IMR-90 (cell line): ENCODE results near the gene AKR1D1. TPM values are rescaled to one million over a fixed set of nuclear protein-coding genes. Genes with fewer than 3 reads are reported as not detected.

Source experiments
- ATAC-seq: fragments of 200-7000 bp; cut with Tn5 transposase; 2 replicates; pipeline ENCODE4 v1.9.1; 2020; ENCODE audit warnings: low read depth, mild to moderate bottlenecking, moderate library complexity
- BruUV-seq: library from RNA; stranded (reverse); fragments of 400-500 nt; replicated peaks from 2 replicates; lab custom pipeline; 2021; lab: Mats Ljungman, UMichigan
- CTCF ChIA-PET: fragments of 300-600 bp; formaldehyde crosslinking; extraction: SDS; loops from one replicate; lab custom pipeline; 2021; ENCODE audit warnings: antibody characterized with exemption; lab: Yijun Ruan, JAX
- POLR2A ChIA-PET: fragments of 300-600 bp; sonication (Branson Sonifier 250); formaldehyde crosslinking; loops from one replicate; lab custom pipeline; 2022; ENCODE audit warnings: antibody characterized with exemption; ENCODE audit not compliant: unreplicated experiment; lab: Charles Lee
- DNase-seq: peaks from one replicate; pipeline ENCODE4 v3.0.0; 2013
- H2AFZ ChIP-seq: replicated peaks from 2 replicates; pipeline ENCODE3; 2013; ENCODE audit warnings: low read length, mild to moderate bottlenecking; ENCODE audit not compliant: poor library complexity
- H2AK5ac ChIP-seq: 2 replicates; pipeline ENCODE4 v1.6.1; 2013; ENCODE audit warnings: low read depth, low read length, inconsistent platforms
- H2AK9ac ChIP-seq: replicated peaks from 2 replicates; pipeline ENCODE3; 2013; ENCODE audit warnings: mild to moderate bottlenecking, low read depth, low read length, moderate library complexity; ENCODE audit not compliant: poor library complexity
- H2BK120ac ChIP-seq: 2 replicates; pipeline ENCODE4 v1.6.1; 2013; ENCODE audit warnings: low read depth, low read length, inconsistent platforms
- H2BK15ac ChIP-seq: 3 replicates; pipeline ENCODE4 v1.6.1; 2013; ENCODE audit warnings: low read depth, low read length, inconsistent platforms
- H2BK20ac ChIP-seq: 2 replicates; pipeline ENCODE4 v1.6.1; 2013; ENCODE audit warnings: low read depth, mild to moderate bottlenecking, inconsistent platforms, low read length, moderate library complexity
- H2BK5ac ChIP-seq: 2 replicates; pipeline ENCODE4 v1.6.1; 2013; ENCODE audit warnings: mild to moderate bottlenecking, low read depth, low read length, inconsistent platforms; ENCODE audit not compliant: poor library complexity, severe bottlenecking
- H3K14ac ChIP-seq: replicated peaks from 2 replicates; pipeline ENCODE4 v1.6.1; 2013; ENCODE audit warnings: low read depth, low read length, inconsistent platforms
- H3K18ac ChIP-seq: 2 replicates; pipeline ENCODE4 v1.6.1; 2013; ENCODE audit warnings: low read depth, low read length, control low read depth
- H3K23ac ChIP-seq: 2 replicates; pipeline ENCODE4 v1.6.1; 2013; ENCODE audit warnings: low read depth, low read length, inconsistent platforms
- H3K27ac ChIP-seq: 2 replicates; pipeline ENCODE4 v1.5.1; 2013; ENCODE audit warnings: mild to moderate bottlenecking, control low read depth, low read length; ENCODE audit not compliant: insufficient read depth
- H3K27me3 ChIP-seq: 2 replicates; pipeline ENCODE4 v1.6.1; 2013; ENCODE audit warnings: low read length; ENCODE audit not compliant: control insufficient read depth, insufficient read depth
- H3K36me3 ChIP-seq: 2 replicates; pipeline ENCODE4 v1.6.1; 2013; ENCODE audit warnings: low read length, mixed read lengths; ENCODE audit not compliant: control insufficient read depth, insufficient read depth
- H3K4ac ChIP-seq: 2 replicates; pipeline ENCODE4 v1.6.1; 2013; ENCODE audit warnings: low read depth, low read length, inconsistent platforms
- H3K4me1 ChIP-seq: 2 replicates; pipeline ENCODE4 v1.6.1; 2013; ENCODE audit warnings: low read length, mixed read lengths; ENCODE audit not compliant: control insufficient read depth, insufficient read depth
- H3K4me2 ChIP-seq: 2 replicates; pipeline ENCODE4 v1.6.1; 2013; ENCODE audit warnings: low read depth, mild to moderate bottlenecking, control low read depth, low read length, moderate library complexity
- H3K4me3 ChIP-seq: 2 replicates; pipeline ENCODE4 v1.5.1; 2013; ENCODE audit warnings: low read depth, mild to moderate bottlenecking, control low read depth, low read length, moderate library complexity; ENCODE audit not compliant: insufficient read depth
- H3K56ac ChIP-seq: 2 replicates; pipeline ENCODE4 v1.6.1; 2013; ENCODE audit warnings: low read length, inconsistent platforms; ENCODE audit not compliant: insufficient read depth; ENCODE audit errors: extremely low read depth
- H3K79me1 ChIP-seq, 2 experiments: 2 replicates each; pipeline ENCODE4 v1.6.1; 2013; ENCODE audit warnings: low read length in 2 of 2, inconsistent platforms in 1 of 2, low read depth in 1 of 2
- H3K9ac ChIP-seq: 2 replicates; pipeline ENCODE4 v1.6.1; 2013; ENCODE audit warnings: low read depth, low read length, control low read depth
- H3K9me1 ChIP-seq: 2 replicates; pipeline ENCODE4 v1.6.1; 2013; ENCODE audit warnings: low read length, inconsistent platforms; ENCODE audit not compliant: insufficient read depth
- H3K9me3 ChIP-seq: 2 replicates; pipeline ENCODE4 v1.6.1; 2013; ENCODE audit warnings: low read length; ENCODE audit not compliant: control insufficient read depth, insufficient read depth
- H4K20me1 ChIP-seq: 2 replicates; pipeline ENCODE4 v1.6.1; 2013; ENCODE audit warnings: low read length, inconsistent platforms; ENCODE audit not compliant: insufficient read depth
- H4K5ac ChIP-seq: 2 replicates; pipeline ENCODE4 v1.6.1; 2013; ENCODE audit warnings: mild to moderate bottlenecking, low read depth, low read length, control low read depth
- H4K8ac ChIP-seq, 2 experiments: 2 replicates each; pipeline ENCODE4 v1.6.1; 2013; ENCODE audit warnings: low read depth in 2 of 2, low read length in 2 of 2, control low read depth in 1 of 2, inconsistent platforms in 1 of 2
- H4K91ac ChIP-seq: 2 replicates; pipeline ENCODE4 v1.6.1; 2013; ENCODE audit warnings: low read depth, low read length, inconsistent platforms; ENCODE audit not compliant: insufficient read depth
- BHLHE40 ChIP-seq: fragments of 150-350 bp; IDR thresholded peaks from 2 replicates; pipeline ENCODE4 v1.6.1; 2016; ENCODE audit warnings: mild to moderate bottlenecking, low read depth, low read length
- CEBPB ChIP-seq: IDR thresholded peaks from 2 replicates; pipeline ENCODE4 v1.6.1; 2012; ENCODE audit warnings: low read depth, low read length, improper control_type of control experiment
- CHD1 ChIP-seq: IDR thresholded peaks from 2 replicates; pipeline ENCODE4 v1.6.1; 2012; ENCODE audit warnings: low read depth, low read length, improper control_type of control experiment
- ELK1 ChIP-seq: fragments of 150-350 bp; IDR thresholded peaks from 2 replicates; pipeline ENCODE4 v1.6.1; 2016; ENCODE audit warnings: low read depth, mild to moderate bottlenecking, low read length, moderate library complexity, borderline replicate concordance
- FOS ChIP-seq: fragments of 150-350 bp; IDR thresholded peaks from 2 replicates; pipeline ENCODE4 v1.6.1; 2016; ENCODE audit warnings: low read depth, low read length
- MAFK ChIP-seq: IDR thresholded peaks from 2 replicates; pipeline ENCODE4 v1.6.1; 2012; ENCODE audit warnings: low read depth, low read length, improper control_type of control experiment
- MAZ ChIP-seq: IDR thresholded peaks from 2 replicates; pipeline ENCODE4 v1.6.1; 2012; ENCODE audit warnings: low read depth, mild to moderate bottlenecking, low read length, improper control_type of control experiment, moderate library complexity, borderline replicate concordance
- MXI1 ChIP-seq: IDR thresholded peaks from 2 replicates; pipeline ENCODE4 v1.6.1; 2012; ENCODE audit warnings: low read depth, mild to moderate bottlenecking, low read length, moderate library complexity, borderline replicate concordance
- NFE2L2 ChIP-seq: fragments of 150-350 bp; IDR thresholded peaks from 2 replicates; pipeline ENCODE4 v1.6.1; 2016; ENCODE audit warnings: low read depth, mild to moderate bottlenecking, low read length
- POLR2A ChIP-seq: IDR thresholded peaks from 2 replicates; pipeline ENCODE4 v1.6.1; 2012; ENCODE audit warnings: mild to moderate bottlenecking, low read depth, low read length
- RAD21 ChIP-seq: IDR thresholded peaks from 2 replicates; pipeline ENCODE4 v1.6.1; 2012; ENCODE audit warnings: low read length, improper control_type of control experiment
- RCOR1 ChIP-seq: IDR thresholded peaks from 2 replicates; pipeline ENCODE4 v1.6.1; 2012; ENCODE audit warnings: mild to moderate bottlenecking, low read length, improper control_type of control experiment; ENCODE audit not compliant: insufficient replicate concordance
- RFX5 ChIP-seq: IDR thresholded peaks from 2 replicates; pipeline ENCODE4 v1.8.0; 2012; ENCODE audit warnings: low read depth, mild to moderate bottlenecking, low read length, moderate library complexity
- SMC3 ChIP-seq: fragments of 150-350 bp; IDR thresholded peaks from 2 replicates; pipeline ENCODE4 v1.6.1; 2016; ENCODE audit warnings: low read depth, mild to moderate bottlenecking, antibody characterized with exemption, low read length, moderate library complexity
- WGBS, 2 experiments: methylation state at CpG; one replicate each; pipeline versions ENCODE4 v1.1.5 to v1.1.7; 2013; ENCODE audit warnings: missing lambda C conversion rate in 2 of 2; ENCODE audit not compliant: insufficient read length in 1 of 2; ENCODE audit errors: extremely low coverage in 2 of 2; 5-methylcytosine and 5-hydroxymethylcytosine counted together
- dilution Hi-C: fragments of 300-500 bp; cut with HindIII; formaldehyde crosslinking; loops from one replicate; pipeline ENCODE4 v1.14.3; 2018; ENCODE audit warnings: low sequenced_read_pairs; ENCODE audit not compliant: unreplicated experiment
- in situ Hi-C: fragments of 300-500 bp; cut with MboI; formaldehyde crosslinking; loops from 3 replicates; pipeline ENCODE4 v1.14.3; 2019; ENCODE audit warnings: low sequenced_read_pairs, inconsistent platforms, mixed read lengths
- intact Hi-C: fragments of 100-400 bp; cut with micrococcal nuclease; formaldehyde crosslinking; loops from 2 replicates; pipeline ENCODE4 v1.10.0; 2022
- polyA plus RNA-seq, 3 experiments: library from polyadenylated mRNA; depleted of rRNA; stranded (reverse); fragments of >200 nt; gene quantifications; 2 replicates each; pipeline ENCODE4 v1.2.3, GENCODE V29; 2012; ENCODE audit warnings: low replicate concordance in 1 of 3
- total RNA-seq: library from RNA; depleted of rRNA; stranded (reverse); fragments of >200 nt; gene quantifications from 2 replicates; pipeline ENCODE4 v1.2.3, GENCODE V29; 2012
- TF ChIP-seq, protein P1 (sequence below): fragments of 150-350 bp; IDR thresholded peaks from 2 replicates; pipeline ENCODE4 v1.6.1; 2017; ENCODE audit warnings: mild to moderate bottlenecking, antibody characterized with exemption, low read length, low read depth
- TF ChIP-seq, protein P2 (sequence below): conservative IDR thresholded peaks from 2 replicates; pipeline ENCODE4 v1.5.1; 2012; ENCODE audit warnings: mild to moderate bottlenecking, low read depth, low read length, improper control_type of control experiment

Gene AKR1D1
- total and polyA plus RNA-seq, 2 of the 4 experiments (the other 2 are of a cell fraction): not detected

- Histone ChIP-seq H4K91ac (no peak overlapping the region), H3K4me3 (no peak overlapping the region), H2BK20ac (no peak overlapping the region), H3K23ac (no peak overlapping the region), H3K18ac (no peak overlapping the region), H3K27me3 (no peaks in the 10 kb centered on the region), H4K5ac (no peak overlapping the region), H2BK5ac (no peak overlapping the region), H2AFZ (no peak overlapping the region), H3K14ac (no peak overlapping the region), H2AK9ac (no peak overlapping the region), H2BK15ac (no peak overlapping the region), H2AK5ac (no peak overlapping the region), H3K4ac (no peak overlapping the region), H3K9me1 (no peaks in the 10 kb centered on the region), H4K20me1 (no peaks in the 10 kb centered on the region), H3K9ac (no peak overlapping the region), H3K4me1 (no peaks in the 10 kb centered on the region), H3K9me3 (peaks cover 3% of the 10 kb centered on the region; the same call in 1 of the 2 replicates), H3K27ac (no peak overlapping the region), H3K36me3 (no peaks in the 10 kb centered on the region), H3K56ac (no peak overlapping the region), H2BK120ac (no peak overlapping the region), H3K79me1 (no peaks in the 10 kb centered on the region), H3K4me2 (no peak overlapping the region), H4K8ac (no peak overlapping the region)
- BruUV-seq: no TSS peak
- dilution Hi-C loops: no loop called here
- POLR2A ChIA-PET: no interaction called here
- TF ChIP-seq, protein P1, sequence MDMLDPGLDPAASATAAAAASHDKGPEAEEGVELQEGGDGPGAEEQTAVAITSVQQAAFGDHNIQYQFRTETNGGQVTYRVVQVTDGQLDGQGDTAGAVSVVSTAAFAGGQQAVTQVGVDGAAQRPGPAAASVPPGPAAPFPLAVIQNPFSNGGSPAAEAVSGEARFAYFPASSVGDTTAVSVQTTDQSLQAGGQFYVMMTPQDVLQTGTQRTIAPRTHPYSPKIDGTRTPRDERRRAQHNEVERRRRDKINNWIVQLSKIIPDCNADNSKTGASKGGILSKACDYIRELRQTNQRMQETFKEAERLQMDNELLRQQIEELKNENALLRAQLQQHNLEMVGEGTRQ: no peak
- TF ChIP-seq BHLHE40 (no peak), NFE2L2 (no peak), RFX5 (no peak), ELK1 (no peak), FOS (no peak), RAD21 (no peak), SMC3 (no peak), CEBPB (no peak), MAFK (no peak), POLR2A (no peak), CHD1 (no peak), MXI1 (no peak), RCOR1 (no peak), MAZ (no peak)
- TF ChIP-seq, protein P2, sequence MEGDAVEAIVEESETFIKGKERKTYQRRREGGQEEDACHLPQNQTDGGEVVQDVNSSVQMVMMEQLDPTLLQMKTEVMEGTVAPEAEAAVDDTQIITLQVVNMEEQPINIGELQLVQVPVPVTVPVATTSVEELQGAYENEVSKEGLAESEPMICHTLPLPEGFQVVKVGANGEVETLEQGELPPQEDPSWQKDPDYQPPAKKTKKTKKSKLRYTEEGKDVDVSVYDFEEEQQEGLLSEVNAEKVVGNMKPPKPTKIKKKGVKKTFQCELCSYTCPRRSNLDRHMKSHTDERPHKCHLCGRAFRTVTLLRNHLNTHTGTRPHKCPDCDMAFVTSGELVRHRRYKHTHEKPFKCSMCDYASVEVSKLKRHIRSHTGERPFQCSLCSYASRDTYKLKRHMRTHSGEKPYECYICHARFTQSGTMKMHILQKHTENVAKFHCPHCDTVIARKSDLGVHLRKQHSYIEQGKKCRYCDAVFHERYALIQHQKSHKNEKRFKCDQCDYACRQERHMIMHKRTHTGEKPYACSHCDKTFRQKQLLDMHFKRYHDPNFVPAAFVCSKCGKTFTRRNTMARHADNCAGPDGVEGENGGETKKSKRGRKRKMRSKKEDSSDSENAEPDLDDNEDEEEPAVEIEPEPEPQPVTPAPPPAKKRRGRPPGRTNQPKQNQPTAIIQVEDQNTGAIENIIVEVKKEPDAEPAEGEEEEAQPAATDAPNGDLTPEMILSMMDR: no peak
- in situ Hi-C loops: no loop called here
- 100% methylated on average over 1 of the region's 2 CpGs; no CpG with 5 or more reads in 1 of the 2 experiments for WGBS, 2 experiments
- CTCF ChIA-PET: no interaction called here
- no peak for ATAC-seq
- DNase-seq: no peak
- intact Hi-C loops: no loop called here
These were observed 40.1 kb upstream of the AKR1D1 start for GRCh38 chr7:138036135-138036534.
